Adrenal gland (tissue), 5 donors: ENCODE results near the gene ATP11A.

Experiments
- POLR2A ChIP-seq, 2 donors: fragments of 450-650 bp; IDR thresholded peaks; one replicate each; pipeline ENCODE4 v1.6.1; 2017; ENCODE audit warnings: antibody characterized with exemption in 2 of 2, mild to moderate bottlenecking in 2 of 2, moderate library complexity in 1 of 2
- TF ChIP-seq, protein P1 (sequence below), 6 experiments: fragments of 450-650 bp in 4 of 6; fragments of 200-600 bp in 2 of 6; sonication (generic) in 1 of 6; IDR thresholded peaks; 1 replicate in 5 of 6; 2 replicates in 1 of 6; pipeline versions ENCODE4 v1.5.1 to v1.8.0; 2016 to 2021; ENCODE audit warnings: antibody characterized with exemption in 6 of 6, mild to moderate bottlenecking in 2 of 6, moderate library complexity in 1 of 6
- donor health status: DM: no; HTN: no; CAD: no.

DNA sequence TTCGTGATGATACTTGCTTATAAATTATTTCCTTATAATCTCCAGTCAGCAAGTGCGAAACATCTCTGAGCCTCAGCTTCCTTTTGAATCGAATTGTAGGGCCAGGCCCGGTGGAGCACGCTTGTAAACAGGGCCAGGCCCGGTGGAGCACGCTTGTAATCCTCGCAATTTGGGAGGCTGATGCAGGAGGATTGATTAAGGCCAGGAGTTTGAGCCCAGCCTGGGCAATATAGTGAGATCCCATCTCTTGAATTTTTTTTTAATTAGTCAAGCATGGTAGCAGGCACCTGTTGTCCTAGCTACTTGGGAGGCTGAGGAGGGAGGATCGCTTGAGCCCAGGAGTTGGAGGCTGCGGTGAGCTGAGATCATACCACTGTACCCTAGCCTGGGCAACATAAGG is 163.0 kb downstream of the ATP11A start:
- TF ChIP-seq, protein P1, sequence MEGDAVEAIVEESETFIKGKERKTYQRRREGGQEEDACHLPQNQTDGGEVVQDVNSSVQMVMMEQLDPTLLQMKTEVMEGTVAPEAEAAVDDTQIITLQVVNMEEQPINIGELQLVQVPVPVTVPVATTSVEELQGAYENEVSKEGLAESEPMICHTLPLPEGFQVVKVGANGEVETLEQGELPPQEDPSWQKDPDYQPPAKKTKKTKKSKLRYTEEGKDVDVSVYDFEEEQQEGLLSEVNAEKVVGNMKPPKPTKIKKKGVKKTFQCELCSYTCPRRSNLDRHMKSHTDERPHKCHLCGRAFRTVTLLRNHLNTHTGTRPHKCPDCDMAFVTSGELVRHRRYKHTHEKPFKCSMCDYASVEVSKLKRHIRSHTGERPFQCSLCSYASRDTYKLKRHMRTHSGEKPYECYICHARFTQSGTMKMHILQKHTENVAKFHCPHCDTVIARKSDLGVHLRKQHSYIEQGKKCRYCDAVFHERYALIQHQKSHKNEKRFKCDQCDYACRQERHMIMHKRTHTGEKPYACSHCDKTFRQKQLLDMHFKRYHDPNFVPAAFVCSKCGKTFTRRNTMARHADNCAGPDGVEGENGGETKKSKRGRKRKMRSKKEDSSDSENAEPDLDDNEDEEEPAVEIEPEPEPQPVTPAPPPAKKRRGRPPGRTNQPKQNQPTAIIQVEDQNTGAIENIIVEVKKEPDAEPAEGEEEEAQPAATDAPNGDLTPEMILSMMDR (IDR thresholded peaks at IDR 0.05), result no peak
- no peak for TF ChIP-seq POLR2A (IDR thresholded peaks at IDR 0.05)
